Osteocyte (in vitro differentiated cells): Measurements from ENCODE around the gene RCVRN. TPM values are rescaled to one million over a fixed set of nuclear protein-coding genes. Genes with fewer than 3 reads are reported as not detected.

Experiments
- DNase-seq: peaks from one replicate; pipeline ENCODE4 v3.0.0; 2021; ENCODE audit warnings: mixed read lengths; ENCODE audit not compliant: unreplicated experiment; ENCODE audit errors: extremely low spot score
- H3K27ac Mint-ChIP-seq: one replicate; pipeline ENCODE4 v1.8.0; 2021; ENCODE audit warnings: mild to moderate bottlenecking, mixed read lengths; ENCODE audit not compliant: unreplicated experiment
- H3K27me3 Mint-ChIP-seq: one replicate; pipeline ENCODE4 v1.8.0; 2021; ENCODE audit warnings: mixed read lengths; ENCODE audit not compliant: unreplicated experiment
- H3K36me3 Mint-ChIP-seq: one replicate; pipeline ENCODE4 v1.8.0; 2021; ENCODE audit warnings: mixed read lengths; ENCODE audit not compliant: unreplicated experiment
- H3K4me1 Mint-ChIP-seq: one replicate; pipeline ENCODE4 v1.8.0; 2021; ENCODE audit warnings: mixed read lengths; ENCODE audit not compliant: unreplicated experiment
- H3K4me3 Mint-ChIP-seq: one replicate; pipeline ENCODE4 v1.8.0; 2021; ENCODE audit warnings: mild to moderate bottlenecking, moderate library complexity, mixed read lengths; ENCODE audit not compliant: unreplicated experiment
- H3K9me3 Mint-ChIP-seq: one replicate; pipeline ENCODE4 v1.8.0; 2021; ENCODE audit warnings: mixed read lengths; ENCODE audit not compliant: unreplicated experiment
- total RNA-seq: library from RNA; stranded (reverse); gene quantifications from 2 replicates; pipeline ENCODE4 v1.2.1, GENCODE V29; 2021
- TF ChIP-seq, protein P1 (sequence below): fragments of 200-600 bp; sonication (generic); IDR thresholded peaks from 2 replicates; pipeline ENCODE4 v1.5.0; 2021; ENCODE audit warnings: antibody characterized with exemption, mild to moderate bottlenecking, moderate library complexity

The RCVRN gene
- total RNA-seq, 1 donor from 2014 or later, result not detected

DNA sequence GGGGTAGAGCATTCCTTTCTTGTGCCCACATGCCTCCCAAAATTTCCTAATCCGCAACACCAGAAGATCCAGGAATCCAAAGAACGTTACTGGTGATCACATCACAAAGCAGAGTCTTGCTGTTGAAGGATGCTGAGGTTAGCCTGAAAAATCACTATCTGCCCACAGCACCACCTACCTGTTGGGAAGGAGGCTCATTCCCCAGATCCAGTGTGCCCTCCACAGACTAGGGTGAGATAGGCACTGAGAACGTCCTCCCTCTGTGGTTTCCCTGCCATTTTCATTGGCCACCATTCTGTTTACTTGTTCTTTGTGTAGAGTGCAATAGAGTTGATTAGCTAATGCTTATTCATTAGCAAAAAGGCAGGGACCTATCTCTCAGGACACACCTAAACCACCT, 30.3 kb downstream of the RCVRN start:
- Mint-ChIP-seq H3K27me3 (no peaks in the 10 kb centered on the region), H3K4me3 (no peak overlapping the region), H3K9me3 (no peaks in the 10 kb centered on the region), H3K4me1 (peaks cover 10% of the 10 kb centered on the region), H3K27ac (no peak overlapping the region), H3K36me3 (no peaks in the 10 kb centered on the region)
- TF ChIP-seq, protein P1, sequence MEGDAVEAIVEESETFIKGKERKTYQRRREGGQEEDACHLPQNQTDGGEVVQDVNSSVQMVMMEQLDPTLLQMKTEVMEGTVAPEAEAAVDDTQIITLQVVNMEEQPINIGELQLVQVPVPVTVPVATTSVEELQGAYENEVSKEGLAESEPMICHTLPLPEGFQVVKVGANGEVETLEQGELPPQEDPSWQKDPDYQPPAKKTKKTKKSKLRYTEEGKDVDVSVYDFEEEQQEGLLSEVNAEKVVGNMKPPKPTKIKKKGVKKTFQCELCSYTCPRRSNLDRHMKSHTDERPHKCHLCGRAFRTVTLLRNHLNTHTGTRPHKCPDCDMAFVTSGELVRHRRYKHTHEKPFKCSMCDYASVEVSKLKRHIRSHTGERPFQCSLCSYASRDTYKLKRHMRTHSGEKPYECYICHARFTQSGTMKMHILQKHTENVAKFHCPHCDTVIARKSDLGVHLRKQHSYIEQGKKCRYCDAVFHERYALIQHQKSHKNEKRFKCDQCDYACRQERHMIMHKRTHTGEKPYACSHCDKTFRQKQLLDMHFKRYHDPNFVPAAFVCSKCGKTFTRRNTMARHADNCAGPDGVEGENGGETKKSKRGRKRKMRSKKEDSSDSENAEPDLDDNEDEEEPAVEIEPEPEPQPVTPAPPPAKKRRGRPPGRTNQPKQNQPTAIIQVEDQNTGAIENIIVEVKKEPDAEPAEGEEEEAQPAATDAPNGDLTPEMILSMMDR, result no peak
- DNase-seq, result no peak

DNA sequence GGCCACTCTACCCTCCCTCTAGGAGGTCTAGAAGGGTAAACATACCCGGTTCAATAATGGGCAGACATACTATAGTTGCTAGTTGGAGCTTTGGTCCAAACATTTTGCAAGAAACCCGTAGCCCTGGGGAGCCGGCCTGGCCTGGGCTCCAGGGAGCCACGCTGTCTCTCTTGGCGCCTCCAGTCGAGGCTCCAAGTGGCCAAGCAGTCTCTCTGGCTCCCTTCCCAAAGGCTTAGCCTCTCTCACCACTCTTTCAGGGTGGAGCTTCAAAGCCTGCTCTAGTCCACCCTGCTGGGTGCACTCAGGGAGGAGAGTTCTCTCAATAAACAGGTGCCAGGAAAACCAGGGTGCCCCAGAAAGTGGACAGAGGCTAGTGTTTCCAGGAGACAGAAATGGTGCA, 32.2 kb downstream of the RCVRN start:
- no peak overlapping the region for H3K4me3 Mint-ChIP-seq
- no peak overlapping the region for H3K27ac Mint-ChIP-seq
- H3K36me3 Mint-ChIP-seq, result no peaks in the 10 kb centered on the region
- H3K4me1 Mint-ChIP-seq, result peaks cover 10% of the 10 kb centered on the region
- TF ChIP-seq, protein P1, result no peak
- H3K27me3 Mint-ChIP-seq, result no peaks in the 10 kb centered on the region
- DNase-seq, result no peak
- no peaks in the 10 kb centered on the region for H3K9me3 Mint-ChIP-seq

GRCh38 chr17:9868552-9868951, 36.5 kb downstream of the RCVRN start:
- Mint-ChIP-seq H3K27ac (no peak overlapping the region), H3K4me1 (no peaks in the 10 kb centered on the region)

DNA sequence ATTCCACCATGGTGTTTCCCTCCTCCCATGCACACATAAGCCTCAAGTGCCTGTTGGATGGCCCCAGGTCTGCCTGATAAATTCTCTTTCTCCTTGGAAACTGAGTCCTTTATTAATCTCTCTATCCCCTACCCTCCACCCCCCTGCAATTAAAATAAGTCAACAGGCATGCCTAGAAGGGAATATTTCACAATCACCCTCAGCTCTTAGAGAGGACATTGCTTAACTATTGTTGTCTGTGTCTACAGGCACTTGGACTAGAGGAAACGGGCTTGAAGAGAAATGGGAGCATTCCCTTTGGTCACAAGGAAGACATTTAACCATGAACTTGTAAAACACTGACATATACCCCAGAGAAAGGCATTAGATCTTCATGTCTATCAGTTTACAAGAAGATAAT, 39.5 kb downstream of the RCVRN start:
- Mint-ChIP-seq H3K4me1 (no peaks in the 10 kb centered on the region), H3K27me3 (no peaks in the 10 kb centered on the region), H3K9me3 (peaks cover 19% of the 10 kb centered on the region), H3K36me3 (peaks cover 4% of the 10 kb centered on the region), H3K27ac (no peak overlapping the region), H3K4me3 (no peak overlapping the region)
- DNase-seq, result no peak
- TF ChIP-seq, protein P1, result no peak

More at GRCh38 chr17:9868552-9868951, 36.5 kb downstream of the RCVRN start:
- TF ChIP-seq, protein P1, result no peak
- Mint-ChIP-seq H3K27me3 (no peaks in the 10 kb centered on the region), H3K4me3 (no peak overlapping the region), H3K36me3 (peaks cover 4% of the 10 kb centered on the region), H3K9me3 (peaks cover 13% of the 10 kb centered on the region)
- no peak for DNase-seq

- Mint-ChIP-seq H3K27ac (no peak overlapping the region), H3K9me3 (peaks cover 31% of the 10 kb centered on the region), H3K27me3 (no peaks in the 10 kb centered on the region), H3K36me3 (peaks cover 6% of the 10 kb centered on the region), H3K4me3 (no peak overlapping the region), H3K4me1 (no peaks in the 10 kb centered on the region)
- DNase-seq, result no peak
- TF ChIP-seq, protein P1, result no peak
Measured at GRCh38 chr17:9862949-9863348, 42.1 kb downstream of the RCVRN start.
